Measurements from ENCODE around the gene DLST.

DNA sequence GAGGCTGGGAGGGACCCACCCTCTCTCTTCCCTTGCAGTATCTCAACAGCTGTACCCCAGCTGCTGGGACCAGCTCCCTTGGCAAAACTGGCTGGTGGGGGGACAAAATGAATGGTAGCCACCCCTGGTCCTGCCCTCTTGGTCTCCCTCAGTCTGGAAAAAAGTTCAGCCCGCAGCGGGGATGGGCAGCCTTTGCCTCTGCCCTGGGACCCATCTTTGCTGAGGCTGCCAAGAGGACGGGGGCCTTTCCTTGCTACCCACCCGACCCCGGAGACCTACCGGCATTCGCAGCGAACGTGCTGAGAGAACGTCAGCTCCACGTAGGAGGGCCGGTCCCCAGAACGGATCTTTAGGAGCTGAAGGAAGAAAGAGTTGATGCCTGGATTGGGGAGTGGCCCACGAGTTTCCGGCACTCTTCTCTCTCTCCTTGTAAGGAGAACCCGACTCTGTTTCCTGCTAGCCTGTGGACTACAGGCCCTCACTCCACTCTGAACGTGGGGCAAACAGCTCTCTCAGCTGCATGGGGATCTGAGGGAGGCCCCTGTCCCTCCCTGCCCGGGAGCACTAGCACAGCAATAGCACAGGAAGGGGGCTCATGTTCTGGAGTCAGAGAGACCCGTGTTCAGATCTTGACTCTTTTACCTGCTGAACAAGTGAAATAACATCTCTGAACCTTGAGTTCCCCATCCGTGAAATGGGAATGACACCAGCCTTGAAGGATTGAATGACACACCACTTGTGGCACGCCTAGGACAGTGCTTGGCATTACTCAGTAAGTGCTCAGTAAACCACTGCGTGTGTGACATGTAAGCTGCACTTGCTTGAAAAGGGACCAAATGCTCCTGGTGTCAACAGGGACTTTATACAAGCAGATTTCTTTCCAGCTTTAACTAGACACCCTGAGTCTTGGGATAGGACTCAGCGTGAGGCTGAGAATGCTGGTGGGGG is 66.8 kb downstream of the DLST start:
- TF ChIP-seq, protein P1, sequence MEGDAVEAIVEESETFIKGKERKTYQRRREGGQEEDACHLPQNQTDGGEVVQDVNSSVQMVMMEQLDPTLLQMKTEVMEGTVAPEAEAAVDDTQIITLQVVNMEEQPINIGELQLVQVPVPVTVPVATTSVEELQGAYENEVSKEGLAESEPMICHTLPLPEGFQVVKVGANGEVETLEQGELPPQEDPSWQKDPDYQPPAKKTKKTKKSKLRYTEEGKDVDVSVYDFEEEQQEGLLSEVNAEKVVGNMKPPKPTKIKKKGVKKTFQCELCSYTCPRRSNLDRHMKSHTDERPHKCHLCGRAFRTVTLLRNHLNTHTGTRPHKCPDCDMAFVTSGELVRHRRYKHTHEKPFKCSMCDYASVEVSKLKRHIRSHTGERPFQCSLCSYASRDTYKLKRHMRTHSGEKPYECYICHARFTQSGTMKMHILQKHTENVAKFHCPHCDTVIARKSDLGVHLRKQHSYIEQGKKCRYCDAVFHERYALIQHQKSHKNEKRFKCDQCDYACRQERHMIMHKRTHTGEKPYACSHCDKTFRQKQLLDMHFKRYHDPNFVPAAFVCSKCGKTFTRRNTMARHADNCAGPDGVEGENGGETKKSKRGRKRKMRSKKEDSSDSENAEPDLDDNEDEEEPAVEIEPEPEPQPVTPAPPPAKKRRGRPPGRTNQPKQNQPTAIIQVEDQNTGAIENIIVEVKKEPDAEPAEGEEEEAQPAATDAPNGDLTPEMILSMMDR (conservative IDR thresholded peaks at IDR 0.05; ENCODE audit: low read depth, low read length): no peak
- TF ChIP-seq EZH2 (IDR thresholded peaks at IDR 0.05; ENCODE audit: borderline replicate concordance, low read depth, low read length, poor library complexity, severe bottlenecking): no peak

All from A673 (cell line).